Subcutaneous abdominal adipose tissue (tissue), 5 donors: ENCODE measurements around the gene NDUFS3.

Experiments
- H3K27ac ChIP-seq: one replicate; pipeline ENCODE4 v1.7.0; 2013; ENCODE audit warnings: low read depth, mild to moderate bottlenecking, inconsistent platforms, low read length, moderate library complexity
- H3K27me3 ChIP-seq, 5 donors: one replicate each; pipeline ENCODE4 v1.7.0; 2013; ENCODE audit warnings: low read length in 5 of 5, inconsistent platforms in 1 of 5; ENCODE audit not compliant: control insufficient read depth in 5 of 5, insufficient read depth in 4 of 5
- H3K36me3 ChIP-seq, 5 donors: one replicate each; pipeline ENCODE4 v1.7.0; 2013; ENCODE audit warnings: low read length in 5 of 5; ENCODE audit not compliant: control insufficient read depth in 5 of 5, insufficient read depth in 5 of 5
- H3K4me1 ChIP-seq, 5 donors: one replicate each; pipeline ENCODE4 v1.7.0; 2013; ENCODE audit warnings: low read length in 5 of 5, mild to moderate bottlenecking in 3 of 5, moderate library complexity in 1 of 5; ENCODE audit not compliant: control insufficient read depth in 5 of 5, insufficient read depth in 5 of 5
- H3K4me3 ChIP-seq, 5 donors: one replicate each; pipeline ENCODE4 v1.7.0; 2013; ENCODE audit warnings: low read length in 5 of 5, low read depth in 1 of 5
- H3K9ac ChIP-seq, 5 donors: one replicate each; pipeline ENCODE4 v1.7.0; 2013; ENCODE audit warnings: low read length in 5 of 5, mild to moderate bottlenecking in 4 of 5, moderate library complexity in 3 of 5
- H3K9me3 ChIP-seq, 5 donors: one replicate each; pipeline ENCODE4 v1.7.0; 2013; ENCODE audit warnings: low read length in 5 of 5; ENCODE audit not compliant: control insufficient read depth in 5 of 5
- donor health status: healthy.
- donor health status: healthy.
- donor health status: healthy.
- donor health status: healthy.
- donor health status: healthy.

Gene NDUFS3

GRCh38 chr11:47589118-47589517 is 10.2 kb downstream of the NDUFS3 start:
- Histone ChIP-seq H3K27ac (no peak overlapping the region), H3K27me3 (peaks cover 10 to 33% (median 20%) of the 10 kb centered on the region in 5 donors), H3K4me3 (no peak overlapping the region), H3K4me1 (peaks cover 0 to 44% (median 27%) of the 10 kb centered on the region in 5 donors), H3K9me3 (peaks cover 0 to 4% (median 0%) of the 10 kb centered on the region in 5 donors), H3K9ac (no peak overlapping the region), H3K36me3 (peaks cover 0 to 16% (median 10%) of the 10 kb centered on the region in 5 donors)

GRCh38 chr11:47589584-47589976 is 10.7 kb downstream of the NDUFS3 start:
- Histone ChIP-seq H3K27me3 (peaks cover 13 to 38% (median 24%) of the 10 kb centered on the region in 5 donors), H3K9ac (no peak overlapping the region), H3K9me3 (peaks cover 0 to 4% (median 0%) of the 10 kb centered on the region in 5 donors), H3K4me3 (no peak overlapping the region), H3K36me3 (peaks cover 0 to 11% (median 5%) of the 10 kb centered on the region in 5 donors), H3K4me1 (peaks cover 0 to 48% (median 27%) of the 10 kb centered on the region in 5 donors), H3K27ac (no peak overlapping the region)

- peaks cover 0 to 48% (median 27%) of the 10 kb centered on the region in 5 donors for H3K4me1 ChIP-seq
- H3K27ac ChIP-seq = no peak overlapping the region
- H3K4me3 ChIP-seq = peak overlapping the region in 1 of 5 donors; percentile 4
Measured at GRCh38 chr11:47589977-47590861, 11.3 kb downstream of the NDUFS3 start.

GRCh38 chr11:47591764-47592163 is 12.9 kb downstream of the NDUFS3 start:
- Histone ChIP-seq H3K27me3 (peaks cover 14 to 43% (median 30%) of the 10 kb centered on the region in 5 donors), H3K4me3 (no peak overlapping the region), H3K4me1 (peaks cover 0 to 39% (median 22%) of the 10 kb centered on the region in 5 donors), H3K27ac (no peak overlapping the region), H3K36me3 (no peaks in the 10 kb centered on the region), H3K9me3 (peaks cover 0 to 4% (median 0%) of the 10 kb centered on the region in 5 donors), H3K9ac (no peak overlapping the region)

More at GRCh38 chr11:47589977-47590861, 11.3 kb downstream of the NDUFS3 start:
- peaks cover 0 to 5% (median 0%) of the 10 kb centered on the region in 5 donors for H3K36me3 ChIP-seq
- H3K9ac ChIP-seq = no peak overlapping the region
- peaks cover 14 to 40% (median 30%) of the 10 kb centered on the region in 5 donors for H3K27me3 ChIP-seq
- H3K9me3 ChIP-seq = peaks cover 0 to 4% (median 0%) of the 10 kb centered on the region in 5 donors

GRCh38 chr11:47592251-47592650 is 13.4 kb downstream of the NDUFS3 start:
- H3K36me3 ChIP-seq = no peaks in the 10 kb centered on the region
- H3K27me3 ChIP-seq = peaks cover 14 to 43% (median 30%) of the 10 kb centered on the region in 5 donors
- H3K4me1 ChIP-seq = peaks cover 0 to 35% (median 18%) of the 10 kb centered on the region in 5 donors
- peak overlapping the region in 1 of 5 donors; percentile 12 for H3K9ac ChIP-seq
- no peak overlapping the region for H3K4me3 ChIP-seq
- H3K9me3 ChIP-seq = peaks cover 0 to 4% (median 0%) of the 10 kb centered on the region in 5 donors
- no peak overlapping the region for H3K27ac ChIP-seq

GRCh38 chr11:47592970-47593369 is 14.1 kb downstream of the NDUFS3 start:
- Histone ChIP-seq H3K27ac (no peak overlapping the region), H3K9ac (no peak overlapping the region), H3K4me3 (no peak overlapping the region), H3K36me3 (no peaks in the 10 kb centered on the region), H3K4me1 (peaks cover 0 to 28% (median 12%) of the 10 kb centered on the region in 5 donors), H3K27me3 (peaks cover 14 to 43% (median 30%) of the 10 kb centered on the region in 5 donors), H3K9me3 (peaks cover 0 to 4% (median 0%) of the 10 kb centered on the region in 5 donors)

- peaks cover 0 to 4% (median 0%) of the 10 kb centered on the region in 5 donors for H3K9me3 ChIP-seq
- no peak overlapping the region for H3K9ac ChIP-seq
- no peak overlapping the region for H3K27ac ChIP-seq
- peak overlapping the region in 1 of 5 donors; percentile 7 for H3K4me3 ChIP-seq
- peaks cover 14 to 43% (median 30%) of the 10 kb centered on the region in 5 donors for H3K27me3 ChIP-seq
- no peaks in the 10 kb centered on the region for H3K36me3 ChIP-seq
- peaks cover 0 to 23% (median 12%) of the 10 kb centered on the region in 5 donors for H3K4me1 ChIP-seq
Measured at GRCh38 chr11:47593492-47593933, 14.6 kb downstream of the NDUFS3 start.

- H3K9ac ChIP-seq = no peak within 1 kb of the TSS
- H3K27me3 ChIP-seq = peaks cover 14 to 42% (median 30%) of the 10 kb centered on the region in 5 donors
- H3K4me3 ChIP-seq = peak within 1 kb of the TSS in 2 of 5 donors; percentile 7 to 44
- no peaks in the 10 kb centered on the region for H3K36me3 ChIP-seq
- no peak within 1 kb of the TSS for H3K27ac ChIP-seq
- H3K9me3 ChIP-seq = peaks cover 0 to 4% (median 0%) of the 10 kb centered on the region in 5 donors
- peaks cover 0 to 20% (median 9%) of the 10 kb centered on the region in 5 donors for H3K4me1 ChIP-seq
Measured at GRCh38 chr11:47593934-47594855, 15.3 kb downstream of the NDUFS3 start, which contains the start of gene C1QTNF4. Gene C1QTNF4 (minus strand): TSS chr11:47594411. CDS start chr11:47590810, 3,601 bp downstream.

- Histone ChIP-seq H3K27ac (no peak overlapping the region), H3K9ac (no peak overlapping the region), H3K4me3 (no peak overlapping the region), H3K36me3 (no peaks in the 10 kb centered on the region), H3K9me3 (peaks cover 0 to 4% (median 0%) of the 10 kb centered on the region in 5 donors), H3K27me3 (peaks cover 14 to 35% (median 26%) of the 10 kb centered on the region in 5 donors), H3K4me1 (peaks cover 0 to 26% (median 14%) of the 10 kb centered on the region in 5 donors)
Measured at GRCh38 chr11:47595029-47595428, 16.2 kb downstream of the NDUFS3 start.
